GM19455 (cell line): ENCODE measurements around the gene DENND6B.
"Not testable (repeated sequence)": the region's sequence is repeated elsewhere in the genome, so short reads cannot be mapped to it uniquely, and the experiment has no call there.

Experiments
- ATAC-seq: cut with Tn5 transposase; IDR thresholded peaks from one replicate; pipeline ENCODE4 v1.9.1; 2021; ENCODE audit not compliant: unreplicated experiment

DENND6B gene

GRCh38 chr22:50339945-50340879, 13.4 kb upstream of the DENND6B start:
- no peak for ATAC-seq

GRCh38 chr22:50338860-50339462, 12.1 kb upstream of the DENND6B start:
- ATAC-seq = no peak

DNA sequence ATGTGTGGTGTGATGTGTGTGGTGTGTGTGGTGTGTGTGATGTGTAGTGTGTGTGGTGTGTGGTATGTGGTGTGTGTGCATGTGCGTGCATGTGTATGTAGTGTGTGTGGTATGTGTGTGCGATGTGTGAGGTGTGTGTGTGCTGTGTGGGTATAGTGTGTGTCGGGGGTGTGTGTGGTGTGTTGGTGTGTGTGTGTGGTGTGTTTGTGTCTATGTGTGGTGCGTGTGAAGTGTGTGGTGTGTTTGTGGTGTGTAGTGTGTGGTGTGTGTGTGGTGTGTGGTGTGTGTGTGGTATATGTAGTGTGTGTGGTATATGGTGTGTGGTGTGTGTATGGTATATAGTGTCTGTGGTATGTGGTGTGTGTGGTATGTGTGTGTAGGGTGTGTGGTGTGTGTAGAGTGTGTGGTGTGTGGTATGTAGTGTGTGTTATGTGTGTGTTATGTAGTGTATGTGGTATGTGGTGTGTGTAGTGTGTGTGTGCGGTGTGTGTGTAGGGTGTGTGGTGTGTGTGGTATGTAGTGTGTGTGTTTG, 11.3 kb upstream of the DENND6B start:
- ATAC-seq = no peak

- ATAC-seq = no peak
Observed at GRCh38 chr22:50337262-50338041, 10.6 kb upstream of the DENND6B start.

GRCh38 chr22:50334433-50334832, 7.6 kb upstream of the DENND6B start:
- ATAC-seq = not testable (repeated sequence)

- ATAC-seq = no peak
Observed at GRCh38 chr22:50329236-50329635, 2.4 kb upstream of the DENND6B start.

DNA sequence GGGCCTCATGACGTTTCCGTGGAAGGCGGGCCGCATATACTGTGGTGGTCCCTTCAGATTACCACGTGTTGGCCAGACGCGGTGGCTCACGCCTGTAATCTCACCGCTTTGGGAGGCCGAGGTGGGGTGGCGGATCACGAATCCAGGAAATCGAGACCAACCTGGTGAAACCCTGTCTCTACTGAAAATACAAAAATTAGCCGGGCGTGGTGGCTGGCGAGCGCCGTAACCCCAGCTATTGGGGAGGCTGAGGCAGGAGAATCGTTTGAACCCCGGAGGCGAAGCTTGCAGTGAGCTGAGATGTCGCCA, 853 bp upstream of the DENND6B start:
- ATAC-seq = no peak

GRCh38 chr22:50326225-50326955, 422 bp downstream of the DENND6B start:
- ATAC-seq = no peak

- ATAC-seq = no peak
Observed at GRCh38 chr22:50325444-50326224, 1.2 kb downstream of the DENND6B start.

- no peak for ATAC-seq
Observed at GRCh38 chr22:50323900-50324299, 2.9 kb downstream of the DENND6B start.

GRCh38 chr22:50322382-50323104, 4.3 kb downstream of the DENND6B start:
- not testable (repeated sequence) for ATAC-seq

GRCh38 chr22:50320671-50321325, 6.0 kb downstream of the DENND6B start:
- ATAC-seq = no peak

- ATAC-seq = no peak
Observed at GRCh38 chr22:50320116-50320515, 6.7 kb downstream of the DENND6B start.

DNA sequence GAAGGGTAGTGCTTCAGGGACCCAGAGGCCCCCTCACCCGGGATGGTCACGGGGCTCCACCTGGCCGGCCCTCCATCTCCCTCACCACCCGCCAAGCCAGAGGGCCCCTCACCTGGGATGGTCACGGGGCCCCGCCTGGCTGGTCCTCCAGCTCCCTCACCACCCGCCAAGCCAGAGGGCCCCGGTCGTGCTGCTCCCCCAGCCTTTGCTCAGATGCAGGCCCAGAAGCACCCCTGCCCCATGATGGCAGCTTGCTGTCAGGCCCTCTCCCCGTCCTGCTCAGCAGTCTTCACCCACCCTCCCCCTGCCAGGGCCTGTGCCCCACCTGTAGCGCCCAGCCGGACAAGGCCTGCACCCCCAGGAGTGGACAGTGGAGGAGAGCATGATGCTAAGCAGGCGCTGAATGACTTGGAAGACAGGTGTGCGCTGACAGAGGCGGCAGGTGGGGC, 7.3 kb downstream of the DENND6B start:
- ATAC-seq = no peak

- ATAC-seq = no peak
Observed at GRCh38 chr22:50318698-50319411, 8.0 kb downstream of the DENND6B start.

GRCh38 chr22:50318356-50318697, 8.5 kb downstream of the DENND6B start:
- ATAC-seq = no peak

DNA sequence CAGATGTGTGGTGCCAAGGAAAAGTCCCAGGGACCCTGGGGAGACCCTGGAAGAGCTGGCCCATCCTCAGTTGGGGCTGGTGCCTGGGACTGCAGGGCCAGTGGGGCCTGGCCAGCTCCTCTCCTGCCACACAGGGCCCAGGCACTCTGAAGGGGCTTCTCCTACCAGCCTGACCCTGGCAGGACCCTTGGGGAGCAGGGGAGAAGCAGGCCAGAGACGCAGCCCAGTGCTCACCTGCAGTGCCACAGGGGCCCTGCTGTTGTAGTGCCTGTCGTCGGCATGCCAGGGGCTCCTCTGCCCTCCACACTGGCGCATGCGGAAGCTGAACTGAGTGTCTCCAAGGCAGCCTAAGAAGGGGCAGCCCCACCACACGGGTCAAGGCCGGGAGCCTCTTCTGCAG, 9.1 kb downstream of the DENND6B start:
- no peak for ATAC-seq

DNA sequence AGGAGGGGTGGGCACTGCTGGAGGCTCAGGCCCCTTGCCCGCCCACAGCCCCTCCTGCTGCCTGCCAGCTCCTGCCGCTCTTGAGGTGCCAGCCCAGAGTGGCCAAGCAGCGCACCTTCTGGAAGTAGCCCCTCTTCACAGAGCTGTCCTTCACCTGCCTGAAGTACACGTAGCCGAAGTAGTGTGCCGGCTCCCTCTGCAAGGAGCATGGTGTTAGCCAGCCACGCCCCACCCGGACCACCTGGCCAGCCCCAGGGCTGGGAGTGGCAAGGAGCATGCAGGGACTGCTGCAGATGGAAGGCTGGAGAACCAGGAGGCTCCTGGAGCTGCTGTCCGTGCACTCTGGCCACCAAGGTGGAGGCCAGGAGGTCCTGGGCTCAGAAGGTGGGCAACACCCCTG, 9.6 kb downstream of the DENND6B start:
- no peak for ATAC-seq
